Renal pelvis (tissue), 4 donors: ENCODE data around the gene UBXN11. TPM values are rescaled to one million over a fixed set of nuclear protein-coding genes. Genes with fewer than 3 reads are reported as not detected.

Experiments
- DNase-seq: peaks from one replicate; pipeline ENCODE4 v3.0.0-alpha.2; 2013
- polyA plus RNA-seq, 3 donors: library from polyadenylated mRNA; unstranded; fragments of 120-200 nt; gene quantifications; one replicate each; pipeline ENCODE4 v1.2.1, GENCODE V29; 2013; ENCODE audit not compliant: insufficient read length in 3 of 3

The UBXN11 gene
- polyA plus RNA-seq, 3 donors = 44.3 to 52.2 (median 51.7) TPM

- DNase-seq = no peak
Observed at GRCh38 chr1:26287811-26288210, 18.6 kb downstream of the UBXN11 start.

- no peak for DNase-seq
Observed at GRCh38 chr1:26287033-26287711, 19.3 kb downstream of the UBXN11 start.

GRCh38 chr1:26286064-26286416, 20.4 kb downstream of the UBXN11 start:
- DNase-seq = no peak

- DNase-seq = no peak
Observed at GRCh38 chr1:26285366-26286063, 20.9 kb downstream of the UBXN11 start.

GRCh38 chr1:26284597-26285347, 21.7 kb downstream of the UBXN11 start:
- DNase-seq = no peak

GRCh38 chr1:26283871-26284596, 22.4 kb downstream of the UBXN11 start:
- DNase-seq = no peak

- DNase-seq = no peak
Observed at GRCh38 chr1:26283279-26283853, 23.1 kb downstream of the UBXN11 start.

- no peak for DNase-seq
Observed at GRCh38 chr1:26282401-26282918, 24.0 kb downstream of the UBXN11 start.

GRCh38 chr1:26281971-26282370, 24.5 kb downstream of the UBXN11 start:
- peak; percentile 58 for DNase-seq

GRCh38 chr1:26281091-26281958, 25.1 kb downstream of the UBXN11 start:
- no peak for DNase-seq

- DNase-seq = no peak
Observed at GRCh38 chr1:26280333-26281042, 25.9 kb downstream of the UBXN11 start.

- DNase-seq = peak; percentile 81
Observed at GRCh38 chr1:26279456-26280332, 26.7 kb downstream of the UBXN11 start, which contains the start of gene SH3BGRL3. SH3BGRL3 (plus strand) TSS chr1:26280086; CDS start chr1:26280156, 70 bp downstream.

- no peak for DNase-seq
Observed at GRCh38 chr1:26278724-26279455, 27.5 kb downstream of the UBXN11 start.

GRCh38 chr1:26278303-26278702, 28.1 kb downstream of the UBXN11 start:
- DNase-seq = no peak

- DNase-seq = no peak
Observed at GRCh38 chr1:26277719-26278118, 28.7 kb downstream of the UBXN11 start.

GRCh38 chr1:26277261-26277661, 29.2 kb downstream of the UBXN11 start:
- no peak for DNase-seq

GRCh38 chr1:26276432-26276838, 30.0 kb downstream of the UBXN11 start:
- DNase-seq = no peak
